ENCODE data around the gene IFNAR2.

DNA sequence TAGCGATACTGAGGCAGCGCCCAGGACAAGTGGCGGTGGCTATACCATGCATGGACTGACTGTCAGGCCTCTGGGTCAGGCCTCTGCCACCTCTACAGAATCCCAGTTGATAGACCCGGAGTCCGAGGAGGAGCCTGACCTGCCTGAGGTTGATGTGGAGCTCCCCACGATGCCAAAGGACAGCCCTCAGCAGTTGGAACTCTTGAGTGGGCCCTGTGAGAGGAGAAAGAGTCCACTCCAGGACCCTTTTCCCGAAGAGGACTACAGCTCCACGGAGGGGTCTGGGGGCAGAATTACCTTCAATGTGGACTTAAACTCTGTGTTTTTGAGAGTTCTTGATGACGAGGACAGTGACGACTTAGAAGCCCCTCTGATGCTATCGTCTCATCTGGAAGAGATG lies 33.2 kb downstream of the IFNAR2 start:
- TF ChIP-seq ARNT (IDR thresholded peaks at IDR 0.05) (no peak), BHLHE40 (IDR thresholded peaks at IDR 0.05; ENCODE audit: borderline replicate concordance) (no peak), SUZ12 (IDR thresholded peaks at IDR 0.05) (no peak)
